Measurements from ENCODE around the gene PES1. TPM values are rescaled to one million over a fixed set of nuclear protein-coding genes. Genes with fewer than 3 reads are reported as not detected.
A peak's percentile ranks its signal among the peaks of the same experiment; 100 is the strongest.

Gene PES1
- total and polyA plus RNA-seq, 2 of the 13 experiments (the other 11 are each of a cell fraction or from before 2014, with no cell fraction given): 65.1 to 94.7 TPM

- CTCF ChIA-PET (ENCODE audit: low intra/inter-chr PET ratio, low total read pairs): no interaction called here
- TF ChIP-seq SOX6 (IDR thresholded peaks at IDR 0.05): no peak
- TF ChIP-seq SOX6 (CRISPR knock-in tag; IDR thresholded peaks at IDR 0.05): peak; percentile 1; the same call in 1 of the 2 replicates
- TF ChIP-seq ZNF460 (CRISPR knock-in tag; IDR thresholded peaks at IDR 0.05; ENCODE audit: borderline replicate concordance): no peak
- TF ChIP-seq ZNF263 (CRISPR knock-in tag; IDR thresholded peaks at IDR 0.05): 0 out of 2 replicates have a peak, but pooled peaks have one; percentile 30
- TF ChIP-seq ZBTB42 (CRISPR knock-in tag; IDR thresholded peaks at IDR 0.05): 0 out of 2 replicates have a peak, but pooled peaks have one; percentile 34
- no peak for TF ChIP-seq KAT8 (CRISPR knock-in tag; IDR thresholded peaks at IDR 0.05)
- TF ChIP-seq ZNF121 (CRISPR knock-in tag; IDR thresholded peaks at IDR 0.05): 0 out of 2 replicates have a peak, but pooled peaks have one; percentile 17
- TF ChIP-seq IRF9 (CRISPR knock-in tag; IDR thresholded peaks at IDR 0.05; ENCODE audit: borderline replicate concordance): 0 out of 2 replicates have a peak, but pooled peaks have one; percentile 22
- POLR2A ChIA-PET: interaction anchor here (0.6 to 2.3 kb wide), 5 partner anchors 16 to 317 kb away, joined by 3 to 10 read pairs (median 3); partner anchors contain the start of gene PES1
- peak overlapping the region; percentile 31; the same call in 1 of the 2 replicates for H3K9ac ChIP-seq (ENCODE audit: insufficient read depth, low read depth, low read length)
- FAIRE-seq: no peak
- no peaks in the 10 kb centered on the region for H3K79me2 ChIP-seq (ENCODE audit: insufficient read depth, low read length)
- no peaks in the 10 kb centered on the region for H4K20me1 ChIP-seq (ENCODE audit: insufficient read depth, low read length)
- WGBS (ENCODE audit: low lambda C conversion rate): 38% methylated on average over 7 of the region's 7 CpGs
- H3K4me3 ChIP-seq (replicated peaks in 1 of 3; ENCODE audit: insufficient read depth in 1 of 3, low read depth in 2 of 3, low read length in 3 of 3): peak overlapping the region; percentile 48 to 79 (median 53); a peak in 5 of 6 replicates
- peaks cover 0 to 13% of the 10 kb centered on the region in 2 experiments; a peak in 3 of 5 replicates for H3K27me3 ChIP-seq (ENCODE audit: control insufficient read depth in 1 of 2, insufficient read depth in 2 of 2, low read length in 2 of 2)
- H2AFZ ChIP-seq (ENCODE audit: low read length): no peak overlapping the region
- BruUV-seq (replicated peaks): no TSS peak
- H3K4me2 ChIP-seq (ENCODE audit: low read depth, low read length): peak overlapping the region; percentile 100
- H3K36me3 ChIP-seq (replicated peaks in 1 of 2; ENCODE audit: control insufficient read depth in 1 of 2, insufficient read depth in 2 of 2, low read length in 2 of 2): no peaks in the 10 kb centered on the region
- intact Hi-C loops (cut with micrococcal nuclease; ENCODE audit: unreplicated experiment): no loop called here
- peaks cover 38% of the 10 kb centered on the region for H3K4me1 ChIP-seq (ENCODE audit: insufficient read depth, low read length)
- no peaks in the 10 kb centered on the region for H3K9me3 ChIP-seq (ENCODE audit: low read length)
- peak; percentile 55 for ATAC-seq
- H3K27ac ChIP-seq (ENCODE audit: extremely low read length, insufficient read depth, low read length): no peak overlapping the region
- DNase-seq (ENCODE audit: low spot score): no peak
- in situ Hi-C loops (cut with HindIII; ENCODE audit: extremely low pct_ligation_motif_present, low pct_unique_long_range_greater_than_20kb): no loop called here
Measured at GRCh38 chr22:30607300-30607930, 15.7 kb upstream of the PES1 start.

All from HepG2 (cell line).